HCT116 (cell line): ENCODE results near the gene TICRR. TPM values are rescaled to one million over a fixed set of nuclear protein-coding genes. Genes with fewer than 3 reads are reported as not detected.

Experiments used
- ATAC-seq: fragments of 200-7000 bp; cut with Tn5 transposase; 2 replicates; pipeline ENCODE4 v1.9.1; 2020; ENCODE audit warnings: mild to moderate bottlenecking, moderate library complexity
- BruUV-seq: library from RNA; stranded (reverse); fragments of 400-500 nt; replicated peaks from 2 replicates; lab custom pipeline; 2021; lab: Mats Ljungman, UMichigan
- CTCF ChIA-PET: fragments of 300-600 bp; sonication (Branson Sonifier 250); formaldehyde crosslinking; loops from one replicate; lab custom pipeline; 2021; ENCODE audit warnings: antibody characterized with exemption; lab: Charles Lee
- POLR2A ChIA-PET: fragments of 300-600, 350-600 bp; sonication (Branson Sonifier 250); formaldehyde crosslinking; loops from one replicate; lab custom pipeline; 2021; ENCODE audit warnings: antibody characterized with exemption; lab: Charles Lee
- RAD21 ChIA-PET, 2 experiments: fragments of 300-600 bp; sonication (Branson Sonifier 250); formaldehyde crosslinking; loops; one replicate each; lab custom pipeline; 2023; ENCODE audit warnings: low total read pairs in 2 of 2; ENCODE audit not compliant: uncharacterized antibody in 2 of 2, unreplicated experiment in 2 of 2, low non-redundant PET in 1 of 2; lab: Charles Lee
- DNase-seq: peaks from one replicate; pipeline ENCODE4 v3.0.0-alpha.2; 2010; ENCODE audit warnings: low read depth, low spot score
- H2AFZ ChIP-seq: fragments of 200-600 bp; shearing (Covaris generic), sonication (generic); 2 replicates; pipeline ENCODE4 v1.6.1; 2017; ENCODE audit warnings: low read depth, mixed run types, mixed read lengths, antibody characterized with exemption, low read length; ENCODE audit not compliant: poor library complexity, severe bottlenecking
- H3K27ac ChIP-seq: 2 replicates; pipeline ENCODE4 v1.5.1; 2012; ENCODE audit warnings: low read depth, low read length
- H3K27me3 ChIP-seq: fragments of 200-600 bp; sonication (generic); 2 replicates; pipeline ENCODE4 v1.6.1; 2016; ENCODE audit warnings: mixed run types, low read length, mixed read lengths; ENCODE audit not compliant: insufficient read depth
- H3K36me3 ChIP-seq, 2 experiments: fragments of 200-500 bp in 1 of 2; fragments of 200-600 bp in 1 of 2; sonication (Bioruptor generic) in 1 of 2; sonication (generic) in 1 of 2; 2 replicates each; pipeline versions ENCODE4 v1.5.1 to v1.6.1; 2014 to 2016; ENCODE audit warnings: low read length in 2 of 2, inconsistent platforms in 1 of 2, mixed read lengths in 1 of 2, mixed run types in 1 of 2; ENCODE audit not compliant: insufficient read depth in 2 of 2, control insufficient read depth in 1 of 2
- H3K4me1 ChIP-seq, 2 experiments: fragments of 200-600 bp in 1 of 2; sonication (generic) in 1 of 2; 2 replicates each; pipeline versions ENCODE4 v1.5.1 to v1.6.1; 2012 to 2017; ENCODE audit warnings: low read length in 2 of 2, inconsistent platforms in 1 of 2, mild to moderate bottlenecking in 1 of 2, mixed read lengths in 1 of 2, mixed run types in 1 of 2, moderate library complexity in 1 of 2; ENCODE audit not compliant: insufficient read depth in 2 of 2, control insufficient read depth in 1 of 2
- H3K4me2 ChIP-seq: fragments of 200-600 bp; sonication (generic); 2 replicates; pipeline ENCODE4 v1.6.1; 2017; ENCODE audit warnings: mixed run types, low read length, mixed read lengths
- H3K4me3 ChIP-seq, 2 experiments: fragments of 200-600 bp in 1 of 2; sonication (generic) in 1 of 2; replicated peaks in 1 of 2; 2 replicates each; pipeline ENCODE4 v1.5.1; 2011 to 2016; ENCODE audit warnings: low read length in 2 of 2, control low read depth in 1 of 2, low read depth in 1 of 2, mild to moderate bottlenecking in 1 of 2, mixed read lengths in 1 of 2, mixed run types in 1 of 2
- H3K79me2 ChIP-seq: fragments of 200-600 bp; sonication (generic); 2 replicates; pipeline ENCODE4 v1.6.1; 2017; ENCODE audit warnings: mild to moderate bottlenecking, mixed run types, low read length, moderate library complexity, mixed read lengths; ENCODE audit not compliant: insufficient read depth
- H3K9ac ChIP-seq: fragments of 200-600 bp; sonication (generic); 2 replicates; pipeline ENCODE4 v1.6.1; 2016; ENCODE audit warnings: low read length, mixed read lengths
- H3K9me2 ChIP-seq: fragments of 200-600 bp; sonication (generic), shearing (Covaris generic); 2 replicates; pipeline ENCODE4 v1.6.1; 2017; ENCODE audit warnings: mixed run types, mild to moderate bottlenecking, moderate library complexity; ENCODE audit not compliant: insufficient read depth
- H3K9me3 ChIP-seq, 2 experiments: fragments of 200-500 bp in 1 of 2; fragments of 200-600 bp in 1 of 2; sonication (Bioruptor generic) in 1 of 2; sonication (generic) in 1 of 2; 2 replicates each; pipeline ENCODE4 v1.6.1; 2014 to 2017; ENCODE audit warnings: low read length in 2 of 2, mixed read lengths in 2 of 2, inconsistent platforms in 1 of 2, low read depth in 1 of 2, mild to moderate bottlenecking in 1 of 2, mixed run types in 1 of 2, moderate library complexity in 1 of 2; ENCODE audit not compliant: control insufficient read depth in 1 of 2, insufficient read depth in 1 of 2
- H4K20me1 ChIP-seq: fragments of 200-600 bp; sonication (generic), shearing (Covaris generic); 2 replicates; pipeline ENCODE4 v1.6.1; 2017; ENCODE audit warnings: mixed run types, mild to moderate bottlenecking, moderate library complexity; ENCODE audit not compliant: insufficient read depth
- CBX3 ChIP-seq: IDR thresholded peaks from 2 replicates; pipeline ENCODE4 v1.6.1; 2012; ENCODE audit warnings: low read depth
- CEBPB ChIP-seq: IDR thresholded peaks from 2 replicates; pipeline ENCODE4 v1.6.1; 2012; ENCODE audit warnings: low read depth
- EGR1 ChIP-seq: IDR thresholded peaks from 2 replicates; pipeline ENCODE4 v1.6.1; 2012; ENCODE audit warnings: low read depth
- ELF1 ChIP-seq: IDR thresholded peaks from 2 replicates; pipeline ENCODE4 v1.6.1; 2012; ENCODE audit warnings: low read depth, borderline replicate concordance
- FOSL1 ChIP-seq: IDR thresholded peaks from 2 replicates; pipeline ENCODE4 v1.6.1; 2012; ENCODE audit warnings: low read depth
- MAX ChIP-seq: IDR thresholded peaks from 2 replicates; pipeline ENCODE4 v1.6.1; 2012
- POLR2A ChIP-seq: IDR thresholded peaks from 2 replicates; pipeline ENCODE4 v1.7.0; 2011; ENCODE audit warnings: borderline replicate concordance; ENCODE audit not compliant: insufficient read depth, insufficient read length; ENCODE audit errors: extremely low read depth
- POLR2AphosphoS5 ChIP-seq: IDR thresholded peaks from 2 replicates; pipeline ENCODE4 v1.6.1; 2011; ENCODE audit warnings: mild to moderate bottlenecking, low read depth, low read length, moderate library complexity
- REST ChIP-seq: IDR thresholded peaks from 2 replicates; pipeline ENCODE4 v1.6.1; 2012; ENCODE audit warnings: low read depth
- SP1 ChIP-seq: IDR thresholded peaks from 2 replicates; pipeline ENCODE4 v1.6.1; 2012; ENCODE audit warnings: low read depth
- TCF7L2 ChIP-seq: IDR thresholded peaks from 2 replicates; pipeline ENCODE4 v1.7.0; 2011; ENCODE audit warnings: borderline replicate concordance, inconsistent platforms; ENCODE audit not compliant: insufficient read depth, insufficient read length; ENCODE audit errors: extremely low read depth
- YY1 ChIP-seq: IDR thresholded peaks from 2 replicates; pipeline ENCODE4 v1.6.1; 2011; ENCODE audit warnings: low read length, low read depth, moderate library complexity, mild to moderate bottlenecking; ENCODE audit not compliant: insufficient replicate concordance; ENCODE audit errors: extremely low read depth
- intact Hi-C: fragments of 100-400 bp; cut with micrococcal nuclease; formaldehyde crosslinking; loops from 2 replicates; pipeline ENCODE4 v1.10.0; 2022
- total RNA-seq: library from RNA; stranded (reverse); gene quantifications from one replicate; pipeline ENCODE4 v1.2.1, GENCODE V29; 2021; ENCODE audit not compliant: unreplicated experiment
- TF ChIP-seq, protein P1 (sequence below), 3 experiments: fragments of 200-600 bp in 1 of 3; sonication (generic) in 1 of 3; IDR thresholded peaks in 2 of 3; conservative IDR thresholded peaks in 1 of 3; 2 replicates each; pipeline ENCODE4 v1.5.1; 2012 to 2017; ENCODE audit warnings: low read depth in 2 of 3, low read length in 2 of 3, antibody characterized with exemption in 1 of 3, borderline replicate concordance in 1 of 3, control low read depth in 1 of 3, mild to moderate bottlenecking in 1 of 3, mixed read lengths in 1 of 3, mixed run types in 1 of 3, moderate library complexity in 1 of 3; ENCODE audit not compliant: insufficient read depth in 1 of 3

Gene TICRR
- total RNA-seq, 1 experiment from 2014 or later = 24.8 TPM

DNA sequence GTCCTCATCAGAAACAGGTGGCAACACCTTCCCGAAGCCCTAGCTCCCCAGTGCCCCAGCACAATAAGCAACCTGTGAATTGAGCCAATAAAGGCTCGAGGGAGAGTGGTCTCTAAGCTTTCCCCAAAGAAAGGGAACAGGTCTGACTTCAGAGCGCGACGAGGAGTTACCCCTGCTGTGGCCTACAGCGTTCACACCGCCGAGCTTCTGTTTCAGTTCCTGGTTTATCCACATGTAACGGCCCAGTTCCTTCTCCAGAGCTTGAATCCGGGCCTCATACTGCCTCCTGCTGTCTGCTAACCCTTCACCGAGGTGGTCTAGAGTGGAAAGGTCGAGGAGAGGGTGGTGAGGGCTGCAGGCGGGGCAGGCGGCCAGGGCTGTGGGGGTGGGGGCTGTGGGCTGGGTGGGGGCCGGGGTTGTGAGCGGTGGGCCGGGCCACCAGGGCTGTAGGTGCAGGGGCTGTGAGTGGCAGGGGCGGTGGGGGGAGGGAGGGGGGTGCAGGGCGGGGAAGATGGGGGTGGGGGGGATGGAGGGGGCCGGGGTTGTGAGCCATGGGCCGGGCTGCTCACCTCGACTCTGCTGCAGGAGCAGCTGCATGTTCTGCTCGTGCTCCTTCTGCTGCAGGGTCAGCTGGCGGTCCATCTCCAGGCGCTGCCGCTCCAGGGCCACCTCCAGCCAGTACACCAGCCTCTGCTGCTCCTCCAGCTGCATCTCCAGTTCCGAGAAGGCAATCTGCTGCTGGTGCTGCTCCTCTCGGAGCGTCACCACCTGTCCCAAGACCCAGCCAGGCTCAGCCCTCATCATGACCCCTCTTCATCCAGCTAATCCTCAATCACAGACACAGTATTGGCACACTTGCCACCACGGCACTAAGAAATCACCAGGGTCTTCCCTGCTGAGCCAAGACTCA, 53.8 kb downstream of the TICRR start:
- DNase-seq = no peak
- no TSS peak for BruUV-seq
- no peaks in the 10 kb centered on the region for H3K9me3 ChIP-seq
- no peak overlapping the region for H3K4me3 ChIP-seq
- H3K9ac ChIP-seq = no peak overlapping the region
- no peak overlapping the region for H3K27ac ChIP-seq
- H4K20me1 ChIP-seq = no peaks in the 10 kb centered on the region
- TF ChIP-seq YY1 (no peak), MAX (no peak)
- TF ChIP-seq, all 23 proteins: peak for 0
- intact Hi-C loops = no loop called here
- peaks cover 45 to 63% of the 10 kb centered on the region in 2 experiments for H3K36me3 ChIP-seq
- no peaks in the 10 kb centered on the region for H3K4me1 ChIP-seq
- ChIA-PET POLR2A (no interaction called here), CTCF (no interaction called here), RAD21 (no interaction called here)
- H3K27me3 ChIP-seq = no peaks in the 10 kb centered on the region
- no peak overlapping the region for H3K4me2 ChIP-seq
- no peak overlapping the region for H2AFZ ChIP-seq
- no peaks in the 10 kb centered on the region for H3K9me2 ChIP-seq
- H3K79me2 ChIP-seq = no peaks in the 10 kb centered on the region
- ATAC-seq = no peak

DNA sequence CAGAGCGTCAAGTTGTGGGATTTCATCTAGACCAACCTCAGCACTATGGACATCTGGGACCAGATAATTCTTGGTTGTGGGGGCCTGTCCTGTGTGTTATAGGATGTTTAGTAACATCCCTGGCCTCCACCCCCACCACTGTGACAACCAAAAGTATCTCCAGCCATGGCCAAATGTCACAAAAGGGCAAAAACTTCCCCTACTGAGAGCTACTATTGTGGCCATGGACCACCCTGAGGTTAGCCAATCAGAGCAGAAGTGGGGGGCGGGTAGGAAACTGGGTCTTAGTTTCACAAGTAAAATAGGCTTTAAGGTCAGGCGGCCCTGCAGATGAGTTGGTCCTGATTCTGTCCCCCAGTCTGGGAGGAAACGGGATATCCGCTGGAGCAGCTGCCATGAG, 54.6 kb downstream of the TICRR start:
- ATAC-seq = no peak
- no peaks in the 10 kb centered on the region for H3K9me3 ChIP-seq
- H3K9me2 ChIP-seq = no peaks in the 10 kb centered on the region
- RAD21 ChIA-PET = no interaction called here
- CTCF ChIA-PET = no interaction called here
- H2AFZ ChIP-seq = no peak overlapping the region
- H4K20me1 ChIP-seq = no peaks in the 10 kb centered on the region
- H3K36me3 ChIP-seq = peaks cover 39 to 56% of the 10 kb centered on the region in 2 experiments
- POLR2A ChIA-PET = no interaction called here
- no peaks in the 10 kb centered on the region for H3K27me3 ChIP-seq
- no peak overlapping the region for H3K4me2 ChIP-seq
- H3K4me3 ChIP-seq = no peak overlapping the region
- intact Hi-C loops = no loop called here
- TF ChIP-seq MAX (no peak), ELF1 (no peak), TCF7L2 (no peak), SP1 (no peak), REST (no peak), CEBPB (no peak), FOSL1 (no peak), EGR1 (no peak), CBX3 (no peak), YY1 (no peak), POLR2AphosphoS5 (no peak), POLR2A (no peak)
- TF ChIP-seq, protein P1, sequence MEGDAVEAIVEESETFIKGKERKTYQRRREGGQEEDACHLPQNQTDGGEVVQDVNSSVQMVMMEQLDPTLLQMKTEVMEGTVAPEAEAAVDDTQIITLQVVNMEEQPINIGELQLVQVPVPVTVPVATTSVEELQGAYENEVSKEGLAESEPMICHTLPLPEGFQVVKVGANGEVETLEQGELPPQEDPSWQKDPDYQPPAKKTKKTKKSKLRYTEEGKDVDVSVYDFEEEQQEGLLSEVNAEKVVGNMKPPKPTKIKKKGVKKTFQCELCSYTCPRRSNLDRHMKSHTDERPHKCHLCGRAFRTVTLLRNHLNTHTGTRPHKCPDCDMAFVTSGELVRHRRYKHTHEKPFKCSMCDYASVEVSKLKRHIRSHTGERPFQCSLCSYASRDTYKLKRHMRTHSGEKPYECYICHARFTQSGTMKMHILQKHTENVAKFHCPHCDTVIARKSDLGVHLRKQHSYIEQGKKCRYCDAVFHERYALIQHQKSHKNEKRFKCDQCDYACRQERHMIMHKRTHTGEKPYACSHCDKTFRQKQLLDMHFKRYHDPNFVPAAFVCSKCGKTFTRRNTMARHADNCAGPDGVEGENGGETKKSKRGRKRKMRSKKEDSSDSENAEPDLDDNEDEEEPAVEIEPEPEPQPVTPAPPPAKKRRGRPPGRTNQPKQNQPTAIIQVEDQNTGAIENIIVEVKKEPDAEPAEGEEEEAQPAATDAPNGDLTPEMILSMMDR (IDR thresholded peaks at IDR 0.05 in 2 of 3, conservative IDR thresholded peaks at IDR 0.05 in 1 of 3; ENCODE audit: borderline replicate concordance in 1 of 3, insufficient read depth in 1 of 3, low read depth in 2 of 3, low read length in 2 of 3) = no peak
- TF ChIP-seq, all 23 proteins: peak for 0
- Histone ChIP-seq H3K79me2 (no peaks in the 10 kb centered on the region), H3K9ac (no peak overlapping the region), H3K27ac (no peak overlapping the region), H3K4me1 (no peaks in the 10 kb centered on the region)
- BruUV-seq = no TSS peak
- DNase-seq = no peak
